Caco-2 (cell line): ENCODE data around the gene TSEN2. TPM values are rescaled to one million over a fixed set of nuclear protein-coding genes. Genes with fewer than 3 reads are reported as not detected.

Experiments used
- BruUV-seq: library from RNA; stranded (reverse); fragments of 400-500 nt; replicated peaks from 2 replicates; lab custom pipeline; 2021; lab: Mats Ljungman, UMichigan
- CTCF ChIA-PET: fragments of 300-600 bp; sonication (Branson Sonifier 250); formaldehyde crosslinking; loops from one replicate; lab custom pipeline; 2022; ENCODE audit warnings: antibody characterized with exemption; lab: Charles Lee
- POLR2A ChIA-PET: fragments of 300-600 bp; sonication (Branson Sonifier 250); formaldehyde crosslinking; loops from one replicate; lab custom pipeline; 2022; ENCODE audit warnings: antibody characterized with exemption; lab: Charles Lee
- DNase-seq, 2 experiments: peaks; one replicate each; pipeline versions ENCODE4 v3.0.0 to v3.0.0-alpha.2; 2020 to 2022
- H3K27me3 ChIP-seq: replicated peaks from 2 replicates; pipeline ENCODE4 v1.6.0; 2011; ENCODE audit warnings: low read length; ENCODE audit not compliant: control insufficient read depth, insufficient read depth
- H3K36me3 ChIP-seq: 2 replicates; pipeline ENCODE4 v1.5.1; 2011; ENCODE audit warnings: low read length; ENCODE audit not compliant: control insufficient read depth, insufficient read depth
- H3K4me1 ChIP-seq: fragments of 250-450 bp; sonication (Bioruptor Pico); 2 replicates; pipeline ENCODE4 v1.5.1; 2020; ENCODE audit warnings: mild to moderate bottlenecking
- H3K4me3 ChIP-seq: 2 replicates; pipeline ENCODE4 v1.5.1; 2011; ENCODE audit warnings: low read depth, mild to moderate bottlenecking, control low read depth, low read length
- H3K9me3 ChIP-seq: fragments of 250-450 bp; sonication (Bioruptor Pico); 2 replicates; pipeline ENCODE4 v1.5.1; 2020; ENCODE audit warnings: mild to moderate bottlenecking, moderate library complexity
- H3K27ac Mint-ChIP-seq: one replicate; pipeline ENCODE4 v1.8.0; 2022; ENCODE audit warnings: mixed read lengths; ENCODE audit not compliant: unreplicated experiment
- H3K27me3 Mint-ChIP-seq: one replicate; pipeline ENCODE4 v1.8.0; 2022; ENCODE audit warnings: mixed read lengths; ENCODE audit not compliant: insufficient read depth, unreplicated experiment
- H3K36me3 Mint-ChIP-seq: one replicate; pipeline ENCODE4 v1.8.0; 2022; ENCODE audit warnings: mild to moderate bottlenecking, mixed read lengths; ENCODE audit not compliant: insufficient read depth, unreplicated experiment
- H3K4me1 Mint-ChIP-seq: one replicate; pipeline ENCODE4 v1.8.0; 2022; ENCODE audit warnings: low read depth, mixed read lengths; ENCODE audit not compliant: unreplicated experiment
- H3K4me3 Mint-ChIP-seq: one replicate; pipeline ENCODE4 v1.8.0; 2022; ENCODE audit warnings: mild to moderate bottlenecking, moderate library complexity, mixed read lengths; ENCODE audit not compliant: unreplicated experiment
- H3K9me3 Mint-ChIP-seq: one replicate; pipeline ENCODE4 v1.8.0; 2022; ENCODE audit warnings: mixed read lengths; ENCODE audit not compliant: unreplicated experiment
- CTCF ChIP-seq, 2 experiments: fragments of 200-600 bp in 1 of 2; IDR thresholded peaks; 1 replicate in 1 of 2; 2 replicates in 1 of 2; pipeline versions ENCODE4 v1.5.1 to v1.8.0; 2011 to 2022; ENCODE audit warnings: antibody characterized with exemption in 1 of 2, control low read depth in 1 of 2, inconsistent platforms in 1 of 2, low read depth in 1 of 2, low read length in 1 of 2, mild to moderate bottlenecking in 1 of 2, moderate library complexity in 1 of 2; ENCODE audit not compliant: insufficient read depth in 1 of 2, severe bottlenecking in 1 of 2, unreplicated experiment in 1 of 2
- intact Hi-C: fragments of 100-400 bp; cut with micrococcal nuclease; formaldehyde crosslinking; loops from one replicate; pipeline ENCODE4 v1.10.0; 2022; ENCODE audit not compliant: unreplicated experiment
- total RNA-seq: library from RNA; stranded (reverse); gene quantifications from 2 replicates; pipeline ENCODE4 v1.2.3, GENCODE V29; 2022

The TSEN2 gene
- total RNA-seq, 1 experiment from 2014 or later = 19.6 TPM

- H3K36me3 ChIP-seq = peaks cover 7% of the 10 kb centered on the region
- no peaks in the 10 kb centered on the region for H3K27me3 ChIP-seq
- no peak for DNase-seq
- Mint-ChIP-seq H3K27ac (no peak overlapping the region), H3K4me1 (no peaks in the 10 kb centered on the region), H3K36me3 (peaks cover 96% of the 10 kb centered on the region), H3K27me3 (no peaks in the 10 kb centered on the region), H3K4me3 (no peak overlapping the region), H3K9me3 (no peaks in the 10 kb centered on the region)
- intact Hi-C loops = no loop called here
- no peak overlapping the region for H3K4me3 ChIP-seq
- H3K9me3 ChIP-seq = no peaks in the 10 kb centered on the region
- CTCF ChIA-PET = interaction anchor here (0.5 kb wide), 1 partner anchor 136 kb away, joined by 4 read pairs; no protein-coding TSS in a partner anchor
- no peaks in the 10 kb centered on the region for H3K4me1 ChIP-seq
- TF ChIP-seq CTCF (IDR thresholded peaks at IDR 0.05; ENCODE audit: insufficient read depth in 1 of 2, low read depth in 1 of 2, low read length in 1 of 2, severe bottlenecking in 1 of 2, unreplicated experiment in 1 of 2) = no peak
- POLR2A ChIA-PET = no interaction called here
- TSS peak; percentile 16 for BruUV-seq
These were observed 98.5 kb downstream of the TSEN2 start for GRCh38 chr3:12582730-12583129.

Other genes with a start within 250 kb of the TSEN2 start
- 15.6 and 22.1 TPM in 2 replicates for gene PPARG, start 195.4 kb upstream of the TSEN2 start, total RNA-seq
- gene MKRN2OS, start 61.0 kb downstream of the TSEN2 start, total RNA-seq = 1.6 and 1.7 TPM in 2 replicates
- 22.4 and 25.2 TPM in 2 replicates for gene MKRN2, start 72.6 kb downstream of the TSEN2 start, total RNA-seq
- 93.6 and 98.7 TPM in 2 replicates for gene RAF1, start 179.6 kb downstream of the TSEN2 start, total RNA-seq